CD14-positive monocyte (primary cell): ENCODE measurements around the gene EIF4E. TPM values are rescaled to one million over a fixed set of nuclear protein-coding genes. Genes with fewer than 3 reads are reported as not detected.
"Not testable (repeated sequence)": the region's sequence is repeated elsewhere in the genome, so short reads cannot be mapped to it uniquely, and the experiment has no call there.

Experiments used
- DNase-seq, 3 donors: peaks; one replicate each; pipeline ENCODE4 v3.0.0-alpha.2; 2011 to 2022
- H2AFZ ChIP-seq: 2 replicates; pipeline ENCODE4 v1.6.0; 2012; ENCODE audit warnings: mild to moderate bottlenecking, low read depth, low read length, inconsistent platforms; ENCODE audit not compliant: insufficient read depth, poor library complexity, severe bottlenecking
- H3K27ac ChIP-seq, 2 donors: 1 replicate in 1 of 2; 2 replicates in 1 of 2; pipeline ENCODE4 v1.5.1; 2012 to 2013; ENCODE audit warnings: low read length in 2 of 2, control low read depth in 1 of 2, inconsistent platforms in 1 of 2, low read depth in 1 of 2, mild to moderate bottlenecking in 1 of 2
- H3K27me3 ChIP-seq, 2 donors: one replicate each; pipeline versions ENCODE4 v1.6.0 to v1.6.1; 2011 to 2013; ENCODE audit warnings: low read length in 2 of 2; ENCODE audit not compliant: control insufficient read depth in 2 of 2, insufficient read depth in 2 of 2
- H3K36me3 ChIP-seq, 2 donors: replicated peaks in 1 of 2; 1 replicate in 1 of 2; 2 replicates in 1 of 2; pipeline versions ENCODE4 v1.5.1 to v1.6.1; 2012 to 2013; ENCODE audit warnings: low read length in 2 of 2, control low read depth in 1 of 2, inconsistent platforms in 1 of 2, mild to moderate bottlenecking in 1 of 2; ENCODE audit not compliant: insufficient read depth in 2 of 2, control insufficient read depth in 1 of 2
- H3K4me1 ChIP-seq, 2 donors: 1 replicate in 1 of 2; 2 replicates in 1 of 2; pipeline versions ENCODE4 v1.5.1 to v1.6.1; 2012 to 2013; ENCODE audit warnings: low read length in 2 of 2, control low read depth in 1 of 2, inconsistent platforms in 1 of 2, mild to moderate bottlenecking in 1 of 2, moderate library complexity in 1 of 2; ENCODE audit not compliant: insufficient read depth in 2 of 2, control insufficient read depth in 1 of 2
- H3K4me2 ChIP-seq: replicated peaks from 2 replicates; pipeline ENCODE3; 2012; ENCODE audit warnings: low read length, moderate library complexity, mild to moderate bottlenecking; ENCODE audit not compliant: poor library complexity, severe bottlenecking; ENCODE audit errors: extremely low read depth
- H3K4me3 ChIP-seq, 3 experiments: fragments of 200-600 bp in 1 of 3; sonication (generic) in 1 of 3; replicated peaks in 1 of 3; 1 replicate in 2 of 3; 2 replicates in 1 of 3; pipeline ENCODE4 v1.5.1; 2011 to 2013; ENCODE audit warnings: low read length in 3 of 3, mild to moderate bottlenecking in 3 of 3, control low read depth in 2 of 3, low read depth in 2 of 3, inconsistent platforms in 1 of 3, moderate library complexity in 1 of 3
- H3K79me2 ChIP-seq: 2 replicates; pipeline ENCODE4 v1.6.0; 2012; ENCODE audit warnings: mild to moderate bottlenecking, control low read depth, inconsistent platforms, low read length, moderate library complexity; ENCODE audit not compliant: insufficient read depth
- H3K9ac ChIP-seq: 2 replicates; pipeline ENCODE4 v1.6.0; 2017; ENCODE audit warnings: low read length, mild to moderate bottlenecking; ENCODE audit not compliant: insufficient read depth, poor library complexity, severe bottlenecking
- H3K9me3 ChIP-seq, 2 donors: replicated peaks in 1 of 2; 1 replicate in 1 of 2; 2 replicates in 1 of 2; pipeline versions ENCODE4 v1.5.1 to v1.6.1; 2012 to 2013; ENCODE audit warnings: low read length in 2 of 2, control low read depth in 1 of 2; ENCODE audit not compliant: control insufficient read depth in 1 of 2, insufficient read depth in 1 of 2
- H4K20me1 ChIP-seq: 2 replicates; pipeline ENCODE4 v1.6.0; 2012; ENCODE audit warnings: mild to moderate bottlenecking, low read length, control low read depth, moderate library complexity; ENCODE audit not compliant: insufficient read depth
- H3K27ac Mint-ChIP-seq, 7 donors: one replicate each; pipeline ENCODE4 v1.8.0; 2020; ENCODE audit warnings: mild to moderate bottlenecking in 7 of 7, mixed read lengths in 7 of 7, moderate library complexity in 6 of 7, inconsistent platforms in 2 of 7
- H3K27me3 Mint-ChIP-seq, 3 donors: one replicate each; pipeline ENCODE4 v1.8.0; 2021 to 2022; ENCODE audit warnings: low read depth in 3 of 3, mild to moderate bottlenecking in 3 of 3, mixed read lengths in 3 of 3, moderate library complexity in 3 of 3, inconsistent platforms in 1 of 3
- H3K36me3 Mint-ChIP-seq, 2 donors: one replicate each; pipeline ENCODE4 v1.8.0; 2020; ENCODE audit warnings: mixed read lengths in 2 of 2, inconsistent platforms in 1 of 2, mild to moderate bottlenecking in 1 of 2
- H3K4me1 Mint-ChIP-seq: one replicate; pipeline ENCODE4 v1.8.0; 2020; ENCODE audit warnings: mild to moderate bottlenecking, mixed read lengths
- H3K4me3 Mint-ChIP-seq, 2 donors: one replicate each; pipeline ENCODE4 v1.8.0; 2020; ENCODE audit warnings: mild to moderate bottlenecking in 2 of 2, mixed read lengths in 2 of 2, moderate library complexity in 1 of 2
- H3K9me3 Mint-ChIP-seq, 7 donors: one replicate each; pipeline ENCODE4 v1.8.0; 2020 to 2022; ENCODE audit warnings: mixed read lengths in 7 of 7, mild to moderate bottlenecking in 6 of 7, moderate library complexity in 6 of 7, inconsistent platforms in 2 of 7
- WGBS: methylation state at CpG from one replicate; pipeline ENCODE4 v1.1.5; 2013; ENCODE audit warnings: missing lambda C conversion rate; ENCODE audit not compliant: insufficient coverage; 5-methylcytosine and 5-hydroxymethylcytosine counted together
- intact Hi-C, 2 donors: fragments of 100-400 bp; cut with micrococcal nuclease; formaldehyde crosslinking; loops; one replicate each; pipeline versions ENCODE4 v1.15.0 to v1.15.1; 2023
- polyA plus RNA-seq, 3 donors: library from polyadenylated mRNA; depleted of rRNA in 1 of 3; unstranded in 2 of 3; stranded (reverse) in 1 of 3; fragments of 300-500 nt in 2 of 3; fragments of >200 nt in 1 of 3; fragmentation: Illumina TruSeq in 2 of 3; gene quantifications; 1 replicate in 2 of 3; 2 replicates in 1 of 3; pipeline ENCODE4 v1.2.3, GENCODE V29; 2012 to 2021
- TF ChIP-seq, protein P1 (sequence below): fragments of 200-600 bp; IDR thresholded peaks from one replicate; pipeline ENCODE4 v1.8.0; 2022; ENCODE audit warnings: antibody characterized with exemption, mild to moderate bottlenecking

EIF4E gene
- polyA plus RNA-seq, 3 donors: 25.0 to 50.8 (median 48.6) TPM

DNA sequence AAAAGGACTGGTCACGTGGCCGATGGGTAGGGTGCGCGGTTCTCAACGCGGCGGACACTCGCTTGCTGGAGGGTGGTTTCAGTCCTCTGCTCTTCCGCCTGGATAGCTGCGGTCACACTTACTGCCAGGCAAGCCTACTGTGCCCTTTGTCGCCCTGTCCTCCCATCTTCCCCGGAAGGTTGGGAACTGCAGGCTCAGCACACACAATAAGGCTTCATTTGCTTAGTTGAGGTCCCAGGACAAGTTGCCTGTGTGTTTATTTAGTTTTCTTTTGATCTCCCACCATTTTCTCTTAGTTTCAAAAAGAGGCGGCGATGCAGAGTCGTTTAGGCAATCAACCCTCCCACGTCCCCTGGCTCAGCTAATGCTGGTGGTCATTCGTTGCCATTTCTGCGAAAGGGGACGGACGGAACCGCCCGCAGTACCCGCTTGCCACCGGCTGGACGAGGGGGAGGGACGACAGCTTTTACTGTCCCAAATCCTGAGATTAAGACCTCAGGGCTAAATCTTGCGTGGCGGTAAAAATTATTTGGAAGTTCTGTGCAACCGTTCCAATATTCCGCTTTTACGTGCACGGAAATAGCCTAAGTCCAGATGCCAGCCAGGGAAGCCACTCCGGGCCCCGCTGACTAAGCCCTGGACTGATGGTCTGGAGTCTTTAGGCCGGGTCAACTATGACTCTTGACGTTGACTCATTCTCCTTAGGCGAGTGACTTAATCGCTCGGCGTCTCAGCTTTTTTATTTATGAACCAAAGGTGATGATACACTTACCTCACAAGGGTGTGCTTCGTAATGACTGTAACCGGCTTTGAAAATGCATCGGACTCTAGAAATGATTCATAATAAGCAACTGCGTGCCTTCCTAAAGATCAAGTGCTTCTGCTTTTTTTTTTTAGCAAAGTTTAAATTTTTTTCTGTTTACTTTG is 671 bp upstream of the EIF4E start:
- Mint-ChIP-seq H3K9me3 (peaks cover 0 to 2% (median 0%) of the 10 kb centered on the region in 7 donors), H3K4me3 (peak overlapping the region; percentile 94 to 100), H3K27ac (peak overlapping the region; percentile 99 to 100 (median 99)), H3K4me1 (peaks cover 39% of the 10 kb centered on the region), H3K36me3 (peaks cover 9 to 10% of the 10 kb centered on the region in 2 donors), H3K27me3 (peaks cover 0 to 2% (median 0%) of the 10 kb centered on the region in 3 donors)
- peak overlapping the region; percentile 93 for H2AFZ ChIP-seq
- intact Hi-C loops: loop anchor here (5.0 to 10.0 kb wide), 2 partner anchors 65 to 68 kb away; partner anchors contain the start of gene METAP1 (in 2 of the 2)
- H3K9me3 ChIP-seq: no peaks in the 10 kb centered on the region
- H3K9ac ChIP-seq: peak overlapping the region; percentile 98
- H3K4me1 ChIP-seq: peaks cover 29 to 45% of the 10 kb centered on the region in 2 donors
- 3% methylated on average over 36 of the region's 44 CpGs for WGBS
- peaks cover 43% of the 10 kb centered on the region for H3K79me2 ChIP-seq
- H3K36me3 ChIP-seq: no peaks in the 10 kb centered on the region
- TF ChIP-seq, protein P1, sequence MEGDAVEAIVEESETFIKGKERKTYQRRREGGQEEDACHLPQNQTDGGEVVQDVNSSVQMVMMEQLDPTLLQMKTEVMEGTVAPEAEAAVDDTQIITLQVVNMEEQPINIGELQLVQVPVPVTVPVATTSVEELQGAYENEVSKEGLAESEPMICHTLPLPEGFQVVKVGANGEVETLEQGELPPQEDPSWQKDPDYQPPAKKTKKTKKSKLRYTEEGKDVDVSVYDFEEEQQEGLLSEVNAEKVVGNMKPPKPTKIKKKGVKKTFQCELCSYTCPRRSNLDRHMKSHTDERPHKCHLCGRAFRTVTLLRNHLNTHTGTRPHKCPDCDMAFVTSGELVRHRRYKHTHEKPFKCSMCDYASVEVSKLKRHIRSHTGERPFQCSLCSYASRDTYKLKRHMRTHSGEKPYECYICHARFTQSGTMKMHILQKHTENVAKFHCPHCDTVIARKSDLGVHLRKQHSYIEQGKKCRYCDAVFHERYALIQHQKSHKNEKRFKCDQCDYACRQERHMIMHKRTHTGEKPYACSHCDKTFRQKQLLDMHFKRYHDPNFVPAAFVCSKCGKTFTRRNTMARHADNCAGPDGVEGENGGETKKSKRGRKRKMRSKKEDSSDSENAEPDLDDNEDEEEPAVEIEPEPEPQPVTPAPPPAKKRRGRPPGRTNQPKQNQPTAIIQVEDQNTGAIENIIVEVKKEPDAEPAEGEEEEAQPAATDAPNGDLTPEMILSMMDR: no peak
- peaks cover 25% of the 10 kb centered on the region for H4K20me1 ChIP-seq
- H3K27me3 ChIP-seq: no peaks in the 10 kb centered on the region
- peak overlapping the region; percentile 99 to 100 for H3K27ac ChIP-seq
- DNase-seq: peak; percentile 96 to 100 (median 99)
- H3K4me3 ChIP-seq: peak overlapping the region; percentile 67 to 100 (median 76)
- H3K4me2 ChIP-seq: peak overlapping the region; percentile 91

DNA sequence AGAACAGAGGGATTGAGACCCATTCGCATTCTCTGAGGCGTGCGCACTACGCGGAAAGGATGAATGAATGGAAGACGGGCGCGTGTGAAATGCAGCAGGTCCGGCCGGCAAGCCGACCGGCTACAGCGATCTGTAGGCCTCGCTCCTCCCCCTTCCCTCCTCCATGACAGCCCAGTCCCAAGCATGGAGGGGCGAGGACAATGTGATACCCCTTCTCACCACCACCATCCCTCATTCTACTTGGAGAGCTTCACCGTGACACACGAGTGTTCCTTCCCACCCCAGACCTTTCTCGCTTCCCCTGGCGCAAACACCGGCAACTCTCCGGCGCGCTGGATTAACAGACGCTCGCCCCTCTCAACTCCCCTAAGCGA is 815 bp downstream of the EIF4E start:
- Mint-ChIP-seq H3K36me3 (peaks cover 9 to 15% of the 10 kb centered on the region in 2 donors), H3K4me1 (peaks cover 46% of the 10 kb centered on the region), H3K9me3 (peaks cover 0 to 2% (median 0%) of the 10 kb centered on the region in 7 donors), H3K4me3 (peak overlapping the region; percentile 94 to 100), H3K27ac (peak overlapping the region; percentile 99 to 100 (median 99)), H3K27me3 (peaks cover 0 to 3% (median 0%) of the 10 kb centered on the region in 3 donors)
- intact Hi-C loops: loop anchor here (5.0 to 10.0 kb wide), 2 partner anchors 67 to 69 kb away; partner anchors contain the start of gene METAP1 (in 2 of the 2)
- TF ChIP-seq, protein P1: no peak
- Histone ChIP-seq H3K4me2 (peak overlapping the region; percentile 91), H2AFZ (peak overlapping the region; percentile 93), H3K9ac (peak overlapping the region; percentile 98), H3K36me3 (no peaks in the 10 kb centered on the region), H3K4me3 (peak overlapping the region; percentile 67 to 100 (median 76)), H3K79me2 (peaks cover 58% of the 10 kb centered on the region), H3K27me3 (no peaks in the 10 kb centered on the region), H4K20me1 (peaks cover 34% of the 10 kb centered on the region), H3K4me1 (peaks cover 32 to 48% of the 10 kb centered on the region in 2 donors), H3K9me3 (no peaks in the 10 kb centered on the region), H3K27ac (peak overlapping the region; percentile 99 to 100)
- peak; percentile 50 to 80 (median 74) for DNase-seq
- 0% methylated on average over 18 of the region's 26 CpGs for WGBS

DNA sequence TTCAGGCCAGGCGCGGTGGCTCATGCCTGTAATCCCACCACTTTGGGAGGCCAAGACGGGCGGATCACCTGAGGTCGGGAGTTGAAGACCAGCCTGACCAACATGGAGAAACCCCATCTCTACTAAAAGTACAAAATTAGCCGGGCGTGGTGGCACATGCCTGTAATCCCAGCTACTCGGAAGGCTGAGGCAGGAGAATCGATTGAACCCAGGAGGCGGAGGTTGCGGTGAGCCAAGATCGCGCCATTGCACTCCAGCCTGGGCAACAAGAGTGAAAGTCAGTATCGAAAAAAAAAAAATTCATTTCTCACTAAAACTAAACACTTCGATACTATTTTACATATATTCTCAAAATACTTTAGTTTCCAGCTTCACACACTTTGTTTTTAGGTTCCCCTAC is 2.7 kb downstream of the EIF4E start:
- not testable (repeated sequence) for H3K4me3 Mint-ChIP-seq, H3K27me3 Mint-ChIP-seq, H2AFZ ChIP-seq, H3K36me3 ChIP-seq, H3K9ac ChIP-seq, H3K9me3 Mint-ChIP-seq, H3K27ac ChIP-seq, H3K27me3 ChIP-seq, H3K27ac Mint-ChIP-seq, H3K4me3 ChIP-seq, H3K4me2 ChIP-seq, DNase-seq, H3K9me3 ChIP-seq
- peaks cover 24 to 32% of the 10 kb centered on the region in 2 donors for H3K4me1 ChIP-seq
- WGBS: 91% methylated on average over 6 of the region's 15 CpGs
- H4K20me1 ChIP-seq: peaks cover 51% of the 10 kb centered on the region
- intact Hi-C loops: loop anchor here (5.0 to 10.0 kb wide), 2 partner anchors 69 to 71 kb away; partner anchors contain the start of gene METAP1 (in 2 of the 2)
- peaks cover 12 to 20% of the 10 kb centered on the region in 2 donors for H3K36me3 Mint-ChIP-seq
- peaks cover 32% of the 10 kb centered on the region for H3K4me1 Mint-ChIP-seq
- peaks cover 77% of the 10 kb centered on the region for H3K79me2 ChIP-seq
